Activated naive CD8-positive, alpha-beta T cell treated with anti-CD3 and anti-CD28 coated beads, Interleukin-2, amount 50 U/mL, for 24 hours (primary cell): ENCODE data around the gene ARHGAP6.

ENCODE experiments used
- ATAC-seq: fragments of 150-1000 bp; cut with Tn5 transposase; one replicate; pipeline ENCODE4 v1.10.0; 2021
- DNase-seq: peaks from one replicate; pipeline ENCODE4 v3.0.0; 2021
- H3K27ac Mint-ChIP-seq: one replicate; pipeline ENCODE4 v1.8.0; 2021; ENCODE audit warnings: mild to moderate bottlenecking, mixed read lengths
- H3K27me3 Mint-ChIP-seq: one replicate; pipeline ENCODE4 v1.8.0; 2021; ENCODE audit warnings: mixed read lengths
- H3K36me3 Mint-ChIP-seq: one replicate; pipeline ENCODE4 v1.8.0; 2021; ENCODE audit warnings: low read depth, mixed read lengths
- H3K4me1 Mint-ChIP-seq: one replicate; pipeline ENCODE4 v1.8.0; 2021; ENCODE audit warnings: mixed read lengths
- H3K4me3 Mint-ChIP-seq: one replicate; pipeline ENCODE4 v1.8.0; 2021; ENCODE audit warnings: mild to moderate bottlenecking, moderate library complexity, mixed read lengths
- H3K9me3 Mint-ChIP-seq: one replicate; pipeline ENCODE4 v1.8.0; 2021; ENCODE audit warnings: mixed read lengths

Gene ARHGAP6

GRCh38 chrX:11451151-11451550 lies 214.6 kb downstream of the ARHGAP6 start:
- H3K9me3 Mint-ChIP-seq = no peaks in the 10 kb centered on the region
- no peak for DNase-seq
- H3K4me1 Mint-ChIP-seq = no peaks in the 10 kb centered on the region
- H3K27me3 Mint-ChIP-seq = peaks cover 2% of the 10 kb centered on the region
- no peak for ATAC-seq
- H3K36me3 Mint-ChIP-seq = no peaks in the 10 kb centered on the region
- H3K27ac Mint-ChIP-seq = no peak overlapping the region
- H3K4me3 Mint-ChIP-seq = no peak overlapping the region

DNA sequence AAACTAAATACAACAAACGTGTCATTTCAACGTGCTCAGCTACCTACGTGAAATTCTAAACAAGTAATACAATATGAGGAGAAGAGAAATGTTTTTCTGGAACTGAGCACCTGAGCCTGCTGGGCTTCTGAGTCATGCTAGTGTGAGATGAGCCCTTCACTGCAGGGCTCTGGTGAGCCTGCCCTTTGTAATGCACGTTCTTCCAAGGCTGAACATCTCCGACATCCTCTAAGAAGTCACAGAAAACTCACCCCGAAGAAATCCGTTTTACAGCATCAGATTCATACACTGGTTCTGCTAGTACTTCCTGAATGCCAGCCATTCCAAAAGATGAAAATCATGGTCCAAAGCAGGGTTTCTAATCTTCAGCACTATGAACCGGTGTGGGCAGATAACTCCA lies 215.4 kb downstream of the ARHGAP6 start:
- no peaks in the 10 kb centered on the region for H3K9me3 Mint-ChIP-seq
- H3K4me1 Mint-ChIP-seq = no peaks in the 10 kb centered on the region
- no peak overlapping the region for H3K4me3 Mint-ChIP-seq
- DNase-seq = no peak
- H3K36me3 Mint-ChIP-seq = no peaks in the 10 kb centered on the region
- H3K27me3 Mint-ChIP-seq = peaks cover 2% of the 10 kb centered on the region
- no peak overlapping the region for H3K27ac Mint-ChIP-seq
- ATAC-seq = no peak

- ATAC-seq (no peak), DNase-seq (no peak)
- Mint-ChIP-seq H3K36me3 (no peaks in the 10 kb centered on the region), H3K27me3 (peaks cover 2% of the 10 kb centered on the region), H3K9me3 (no peaks in the 10 kb centered on the region), H3K27ac (no peak overlapping the region), H3K4me3 (no peak overlapping the region), H3K4me1 (no peaks in the 10 kb centered on the region)
Observed at GRCh38 chrX:11449613-11450012, 216.1 kb downstream of the ARHGAP6 start.

- Mint-ChIP-seq H3K27ac (no peak overlapping the region), H3K36me3 (no peaks in the 10 kb centered on the region), H3K9me3 (no peaks in the 10 kb centered on the region), H3K4me3 (no peak overlapping the region), H3K4me1 (no peaks in the 10 kb centered on the region), H3K27me3 (peaks cover 2% of the 10 kb centered on the region)
- ATAC-seq (no peak), DNase-seq (no peak)
Observed at GRCh38 chrX:11447418-11447817, 218.3 kb downstream of the ARHGAP6 start.

DNA sequence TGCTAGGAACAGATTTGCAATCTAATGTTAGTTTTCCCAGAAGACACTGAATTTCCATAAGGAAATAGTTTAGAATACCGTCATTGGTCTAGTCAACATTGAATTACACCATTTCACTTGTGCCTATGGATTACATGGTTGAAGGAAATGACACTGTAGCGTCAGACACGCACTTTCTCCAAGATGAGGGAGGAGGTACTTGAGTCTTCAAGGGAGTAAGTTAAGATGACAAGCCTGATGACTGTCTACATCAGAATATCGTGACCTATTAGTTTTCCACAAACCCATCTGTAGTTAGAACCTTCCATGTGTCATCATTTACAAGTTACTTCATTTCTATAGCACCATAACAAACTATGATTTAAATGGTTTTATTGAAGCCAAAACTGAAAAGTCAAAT lies 218.8 kb downstream of the ARHGAP6 start:
- H3K4me1 Mint-ChIP-seq = no peaks in the 10 kb centered on the region
- DNase-seq (no peak), ATAC-seq (no peak)
- H3K9me3 Mint-ChIP-seq = no peaks in the 10 kb centered on the region
- H3K4me3 Mint-ChIP-seq = no peak overlapping the region
- no peaks in the 10 kb centered on the region for H3K36me3 Mint-ChIP-seq
- no peak overlapping the region for H3K27ac Mint-ChIP-seq
- H3K27me3 Mint-ChIP-seq = peaks cover 2% of the 10 kb centered on the region

GRCh38 chrX:11446336-11446735 lies 219.4 kb downstream of the ARHGAP6 start:
- Mint-ChIP-seq H3K4me1 (no peaks in the 10 kb centered on the region), H3K27ac (no peak overlapping the region), H3K9me3 (no peaks in the 10 kb centered on the region), H3K4me3 (no peak overlapping the region), H3K36me3 (no peaks in the 10 kb centered on the region), H3K27me3 (peaks cover 2% of the 10 kb centered on the region)
- no peak for DNase-seq
- no peak for ATAC-seq

GRCh38 chrX:11445540-11445939 lies 220.2 kb downstream of the ARHGAP6 start:
- no peaks in the 10 kb centered on the region for H3K4me1 Mint-ChIP-seq
- no peaks in the 10 kb centered on the region for H3K36me3 Mint-ChIP-seq
- no peaks in the 10 kb centered on the region for H3K9me3 Mint-ChIP-seq
- no peak overlapping the region for H3K27ac Mint-ChIP-seq
- DNase-seq (no peak), ATAC-seq (no peak)
- no peak overlapping the region for H3K4me3 Mint-ChIP-seq
- peaks cover 2% of the 10 kb centered on the region for H3K27me3 Mint-ChIP-seq

DNA sequence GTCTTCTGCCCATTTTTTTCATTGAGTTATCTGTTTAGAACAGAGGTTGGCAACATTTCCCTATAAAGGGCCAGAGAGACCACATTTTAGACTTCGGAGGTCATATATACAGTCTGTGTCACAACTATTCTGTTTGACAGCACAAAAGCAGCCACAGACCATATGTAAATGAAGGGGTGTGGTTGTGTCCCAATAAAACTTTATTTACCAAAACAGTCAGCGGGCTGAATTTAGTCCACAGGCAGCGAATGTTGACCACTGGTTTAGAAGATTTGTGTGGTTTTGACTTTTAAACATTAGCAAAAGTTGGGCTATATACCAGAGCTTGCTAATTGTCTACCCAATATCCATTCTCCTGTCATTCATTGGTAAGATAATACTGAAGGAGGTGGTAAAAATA lies 221.7 kb downstream of the ARHGAP6 start:
- ATAC-seq (no peak), DNase-seq (no peak)
- H3K4me1 Mint-ChIP-seq = no peaks in the 10 kb centered on the region
- no peaks in the 10 kb centered on the region for H3K36me3 Mint-ChIP-seq
- no peaks in the 10 kb centered on the region for H3K9me3 Mint-ChIP-seq
- no peak overlapping the region for H3K4me3 Mint-ChIP-seq
- no peak overlapping the region for H3K27ac Mint-ChIP-seq
- peaks cover under 1% of the 10 kb centered on the region for H3K27me3 Mint-ChIP-seq

DNA sequence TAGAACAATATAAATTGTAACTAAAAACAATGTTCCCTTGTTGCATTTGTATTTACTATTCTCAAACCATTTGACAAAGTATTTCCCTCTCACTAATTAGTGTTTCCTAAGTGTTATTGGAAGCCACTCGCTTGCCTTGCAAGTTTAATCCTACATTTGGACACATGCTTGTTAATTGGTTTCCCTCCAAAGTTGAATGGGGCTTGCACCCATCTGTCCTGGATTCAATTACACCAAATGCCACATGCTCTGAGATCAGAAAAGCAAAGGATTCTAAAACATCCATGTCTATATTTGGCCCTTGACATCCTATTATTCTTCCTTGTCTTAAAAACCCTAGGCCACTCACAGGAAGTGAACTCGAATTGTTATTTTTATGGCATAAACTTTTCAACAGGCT lies 225.9 kb downstream of the ARHGAP6 start:
- ATAC-seq = no peak
- no peak for DNase-seq
- Mint-ChIP-seq H3K4me1 (no peaks in the 10 kb centered on the region), H3K27me3 (peaks cover 2% of the 10 kb centered on the region), H3K27ac (no peak overlapping the region), H3K36me3 (no peaks in the 10 kb centered on the region), H3K4me3 (no peak overlapping the region), H3K9me3 (no peaks in the 10 kb centered on the region)

- Mint-ChIP-seq H3K36me3 (no peaks in the 10 kb centered on the region), H3K4me1 (no peaks in the 10 kb centered on the region), H3K27ac (no peak overlapping the region), H3K9me3 (no peaks in the 10 kb centered on the region), H3K27me3 (peaks cover 2% of the 10 kb centered on the region), H3K4me3 (no peak overlapping the region)
- ATAC-seq (no peak), DNase-seq (no peak)
Observed at GRCh38 chrX:11438767-11439166, 227.0 kb downstream of the ARHGAP6 start.

GRCh38 chrX:11438380-11438723 lies 227.4 kb downstream of the ARHGAP6 start:
- ATAC-seq (no peak), DNase-seq (no peak)
- H3K4me1 Mint-ChIP-seq = no peaks in the 10 kb centered on the region
- peaks cover 2% of the 10 kb centered on the region for H3K27me3 Mint-ChIP-seq
- no peak overlapping the region for H3K4me3 Mint-ChIP-seq
- no peaks in the 10 kb centered on the region for H3K36me3 Mint-ChIP-seq
- H3K9me3 Mint-ChIP-seq = no peaks in the 10 kb centered on the region
- no peak overlapping the region for H3K27ac Mint-ChIP-seq

- ATAC-seq = no peak
- Mint-ChIP-seq H3K36me3 (no peaks in the 10 kb centered on the region), H3K9me3 (no peaks in the 10 kb centered on the region), H3K4me1 (no peaks in the 10 kb centered on the region), H3K27me3 (peaks cover 2% of the 10 kb centered on the region), H3K4me3 (no peak overlapping the region), H3K27ac (no peak overlapping the region)
- DNase-seq = no peak
Observed at GRCh38 chrX:11437642-11438379, 227.9 kb downstream of the ARHGAP6 start.

- Mint-ChIP-seq H3K27ac (no peak overlapping the region), H3K4me3 (no peak overlapping the region), H3K36me3 (no peaks in the 10 kb centered on the region), H3K9me3 (no peaks in the 10 kb centered on the region), H3K27me3 (peaks cover 3% of the 10 kb centered on the region), H3K4me1 (no peaks in the 10 kb centered on the region)
- no peak for ATAC-seq
- DNase-seq = no peak
Observed at GRCh38 chrX:11435568-11435967, 230.2 kb downstream of the ARHGAP6 start.

DNA sequence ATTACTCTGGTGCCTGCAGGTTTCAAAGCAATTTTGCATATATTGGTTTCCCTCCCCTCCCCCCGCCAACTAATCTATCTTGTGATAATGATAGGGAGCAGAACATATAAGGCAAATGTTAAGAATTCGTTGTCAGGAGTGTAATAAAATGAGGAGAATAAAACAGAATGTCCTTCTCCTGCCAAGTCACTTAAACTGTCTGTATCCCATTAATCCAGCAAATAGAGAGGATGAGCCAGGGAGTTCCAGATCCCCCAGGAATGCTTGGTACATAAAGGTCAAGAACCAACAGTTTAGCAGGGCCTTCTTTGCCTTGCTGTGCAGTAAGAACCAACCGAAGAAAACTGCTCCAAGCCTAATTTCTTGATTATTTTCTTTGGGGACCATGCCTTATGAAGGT lies 231.1 kb downstream of the ARHGAP6 start:
- no peaks in the 10 kb centered on the region for H3K4me1 Mint-ChIP-seq
- no peak for ATAC-seq
- H3K9me3 Mint-ChIP-seq = no peaks in the 10 kb centered on the region
- no peak overlapping the region for H3K4me3 Mint-ChIP-seq
- peaks cover 3% of the 10 kb centered on the region for H3K27me3 Mint-ChIP-seq
- H3K36me3 Mint-ChIP-seq = no peaks in the 10 kb centered on the region
- DNase-seq = no peak
- H3K27ac Mint-ChIP-seq = no peak overlapping the region

DNA sequence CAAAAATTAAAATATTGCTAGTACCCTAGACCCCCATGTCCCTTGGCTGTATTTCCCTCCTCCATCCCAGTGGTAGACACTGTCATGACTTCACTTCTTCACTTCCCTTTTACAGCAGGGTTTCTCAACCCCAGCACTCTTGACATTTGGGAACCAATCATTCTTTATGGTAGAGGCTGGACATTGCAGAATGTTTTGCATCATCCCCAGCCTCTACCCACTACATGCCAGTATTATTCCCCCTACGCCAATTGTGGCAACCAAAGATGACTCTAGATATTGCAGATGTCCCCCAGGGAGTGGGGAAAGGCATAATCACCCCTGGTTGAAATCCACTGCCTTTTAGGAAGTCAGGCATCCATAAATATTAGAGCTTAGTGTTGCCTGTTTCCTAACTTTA lies 233.9 kb downstream of the ARHGAP6 start:
- no peaks in the 10 kb centered on the region for H3K36me3 Mint-ChIP-seq
- no peak overlapping the region for H3K4me3 Mint-ChIP-seq
- H3K27me3 Mint-ChIP-seq = peaks cover 10% of the 10 kb centered on the region
- no peaks in the 10 kb centered on the region for H3K4me1 Mint-ChIP-seq
- ATAC-seq (no peak), DNase-seq (no peak)
- H3K27ac Mint-ChIP-seq = no peak overlapping the region
- H3K9me3 Mint-ChIP-seq = no peaks in the 10 kb centered on the region

GRCh38 chrX:11430271-11430670 lies 235.4 kb downstream of the ARHGAP6 start:
- no peak for DNase-seq
- H3K4me1 Mint-ChIP-seq = no peaks in the 10 kb centered on the region
- no peak overlapping the region for H3K4me3 Mint-ChIP-seq
- H3K27me3 Mint-ChIP-seq = peaks cover 15% of the 10 kb centered on the region
- H3K27ac Mint-ChIP-seq = no peak overlapping the region
- no peaks in the 10 kb centered on the region for H3K9me3 Mint-ChIP-seq
- ATAC-seq = no peak
- no peaks in the 10 kb centered on the region for H3K36me3 Mint-ChIP-seq
